HCT116 (cell line): ENCODE results near the gene ALOX5AP. TPM values are rescaled to one million over a fixed set of nuclear protein-coding genes. Genes with fewer than 3 reads are reported as not detected.

Experiments used
- ATAC-seq: fragments of 200-7000 bp; cut with Tn5 transposase; 2 replicates; pipeline ENCODE4 v1.9.1; 2020; ENCODE audit warnings: mild to moderate bottlenecking, moderate library complexity
- BruUV-seq: library from RNA; stranded (reverse); fragments of 400-500 nt; replicated peaks from 2 replicates; lab custom pipeline; 2021; lab: Mats Ljungman, UMichigan
- CTCF ChIA-PET: fragments of 300-600 bp; sonication (Branson Sonifier 250); formaldehyde crosslinking; loops from one replicate; lab custom pipeline; 2021; ENCODE audit warnings: antibody characterized with exemption; lab: Charles Lee
- POLR2A ChIA-PET: fragments of 300-600, 350-600 bp; sonication (Branson Sonifier 250); formaldehyde crosslinking; loops from one replicate; lab custom pipeline; 2021; ENCODE audit warnings: antibody characterized with exemption; lab: Charles Lee
- RAD21 ChIA-PET, 2 experiments: fragments of 300-600 bp; sonication (Branson Sonifier 250); formaldehyde crosslinking; loops; one replicate each; lab custom pipeline; 2023; ENCODE audit warnings: low total read pairs in 2 of 2; ENCODE audit not compliant: uncharacterized antibody in 2 of 2, unreplicated experiment in 2 of 2, low non-redundant PET in 1 of 2; lab: Charles Lee
- DNase-seq: peaks from one replicate; pipeline ENCODE4 v3.0.0-alpha.2; 2010; ENCODE audit warnings: low read depth, low spot score
- H2AFZ ChIP-seq: fragments of 200-600 bp; shearing (Covaris generic), sonication (generic); 2 replicates; pipeline ENCODE4 v1.6.1; 2017; ENCODE audit warnings: low read depth, mixed run types, mixed read lengths, antibody characterized with exemption, low read length; ENCODE audit not compliant: poor library complexity, severe bottlenecking
- H3K27ac ChIP-seq: 2 replicates; pipeline ENCODE4 v1.5.1; 2012; ENCODE audit warnings: low read depth, low read length
- H3K27me3 ChIP-seq: fragments of 200-600 bp; sonication (generic); 2 replicates; pipeline ENCODE4 v1.6.1; 2016; ENCODE audit warnings: mixed run types, low read length, mixed read lengths; ENCODE audit not compliant: insufficient read depth
- H3K36me3 ChIP-seq, 2 experiments: fragments of 200-500 bp in 1 of 2; fragments of 200-600 bp in 1 of 2; sonication (Bioruptor generic) in 1 of 2; sonication (generic) in 1 of 2; 2 replicates each; pipeline versions ENCODE4 v1.5.1 to v1.6.1; 2014 to 2016; ENCODE audit warnings: low read length in 2 of 2, inconsistent platforms in 1 of 2, mixed read lengths in 1 of 2, mixed run types in 1 of 2; ENCODE audit not compliant: insufficient read depth in 2 of 2, control insufficient read depth in 1 of 2
- H3K4me1 ChIP-seq, 2 experiments: fragments of 200-600 bp in 1 of 2; sonication (generic) in 1 of 2; 2 replicates each; pipeline versions ENCODE4 v1.5.1 to v1.6.1; 2012 to 2017; ENCODE audit warnings: low read length in 2 of 2, inconsistent platforms in 1 of 2, mild to moderate bottlenecking in 1 of 2, mixed read lengths in 1 of 2, mixed run types in 1 of 2, moderate library complexity in 1 of 2; ENCODE audit not compliant: insufficient read depth in 2 of 2, control insufficient read depth in 1 of 2
- H3K4me2 ChIP-seq: fragments of 200-600 bp; sonication (generic); 2 replicates; pipeline ENCODE4 v1.6.1; 2017; ENCODE audit warnings: mixed run types, low read length, mixed read lengths
- H3K4me3 ChIP-seq, 2 experiments: fragments of 200-600 bp in 1 of 2; sonication (generic) in 1 of 2; replicated peaks in 1 of 2; 2 replicates each; pipeline ENCODE4 v1.5.1; 2011 to 2016; ENCODE audit warnings: low read length in 2 of 2, control low read depth in 1 of 2, low read depth in 1 of 2, mild to moderate bottlenecking in 1 of 2, mixed read lengths in 1 of 2, mixed run types in 1 of 2
- H3K79me2 ChIP-seq: fragments of 200-600 bp; sonication (generic); 2 replicates; pipeline ENCODE4 v1.6.1; 2017; ENCODE audit warnings: mild to moderate bottlenecking, mixed run types, low read length, moderate library complexity, mixed read lengths; ENCODE audit not compliant: insufficient read depth
- H3K9ac ChIP-seq: fragments of 200-600 bp; sonication (generic); 2 replicates; pipeline ENCODE4 v1.6.1; 2016; ENCODE audit warnings: low read length, mixed read lengths
- H3K9me2 ChIP-seq: fragments of 200-600 bp; sonication (generic), shearing (Covaris generic); 2 replicates; pipeline ENCODE4 v1.6.1; 2017; ENCODE audit warnings: mixed run types, mild to moderate bottlenecking, moderate library complexity; ENCODE audit not compliant: insufficient read depth
- H3K9me3 ChIP-seq, 2 experiments: fragments of 200-500 bp in 1 of 2; fragments of 200-600 bp in 1 of 2; sonication (Bioruptor generic) in 1 of 2; sonication (generic) in 1 of 2; 2 replicates each; pipeline ENCODE4 v1.6.1; 2014 to 2017; ENCODE audit warnings: low read length in 2 of 2, mixed read lengths in 2 of 2, inconsistent platforms in 1 of 2, low read depth in 1 of 2, mild to moderate bottlenecking in 1 of 2, mixed run types in 1 of 2, moderate library complexity in 1 of 2; ENCODE audit not compliant: control insufficient read depth in 1 of 2, insufficient read depth in 1 of 2
- H4K20me1 ChIP-seq: fragments of 200-600 bp; sonication (generic), shearing (Covaris generic); 2 replicates; pipeline ENCODE4 v1.6.1; 2017; ENCODE audit warnings: mixed run types, mild to moderate bottlenecking, moderate library complexity; ENCODE audit not compliant: insufficient read depth
- CBX3 ChIP-seq: IDR thresholded peaks from 2 replicates; pipeline ENCODE4 v1.6.1; 2012; ENCODE audit warnings: low read depth
- CEBPB ChIP-seq: IDR thresholded peaks from 2 replicates; pipeline ENCODE4 v1.6.1; 2012; ENCODE audit warnings: low read depth
- EGR1 ChIP-seq: IDR thresholded peaks from 2 replicates; pipeline ENCODE4 v1.6.1; 2012; ENCODE audit warnings: low read depth
- ELF1 ChIP-seq: IDR thresholded peaks from 2 replicates; pipeline ENCODE4 v1.6.1; 2012; ENCODE audit warnings: low read depth, borderline replicate concordance
- EZH2phosphoT487 ChIP-seq: fragments of 200-600 bp; IDR thresholded peaks from 2 replicates; pipeline ENCODE4 v1.6.1; 2018; ENCODE audit warnings: antibody characterized with exemption, borderline replicate concordance
- FOSL1 ChIP-seq: IDR thresholded peaks from 2 replicates; pipeline ENCODE4 v1.6.1; 2012; ENCODE audit warnings: low read depth
- JUND ChIP-seq: IDR thresholded peaks from 2 replicates; pipeline ENCODE4 v1.6.1; 2012
- MAX ChIP-seq: IDR thresholded peaks from 2 replicates; pipeline ENCODE4 v1.6.1; 2012
- POLR2A ChIP-seq: IDR thresholded peaks from 2 replicates; pipeline ENCODE4 v1.7.0; 2011; ENCODE audit warnings: borderline replicate concordance; ENCODE audit not compliant: insufficient read depth, insufficient read length; ENCODE audit errors: extremely low read depth
- POLR2AphosphoS5 ChIP-seq: IDR thresholded peaks from 2 replicates; pipeline ENCODE4 v1.6.1; 2011; ENCODE audit warnings: mild to moderate bottlenecking, low read depth, low read length, moderate library complexity
- RAD21 ChIP-seq: IDR thresholded peaks from 2 replicates; pipeline ENCODE4 v1.6.1; 2012; ENCODE audit warnings: low read depth, mild to moderate bottlenecking
- REST ChIP-seq: IDR thresholded peaks from 2 replicates; pipeline ENCODE4 v1.6.1; 2012; ENCODE audit warnings: low read depth
- SP1 ChIP-seq: IDR thresholded peaks from 2 replicates; pipeline ENCODE4 v1.6.1; 2012; ENCODE audit warnings: low read depth
- SRF ChIP-seq: IDR thresholded peaks from 2 replicates; pipeline ENCODE4 v1.6.1; 2012; ENCODE audit warnings: low read depth
- TCF7L2 ChIP-seq: IDR thresholded peaks from 2 replicates; pipeline ENCODE4 v1.7.0; 2011; ENCODE audit warnings: borderline replicate concordance, inconsistent platforms; ENCODE audit not compliant: insufficient read depth, insufficient read length; ENCODE audit errors: extremely low read depth
- YY1 ChIP-seq: IDR thresholded peaks from 2 replicates; pipeline ENCODE4 v1.6.1; 2011; ENCODE audit warnings: low read length, low read depth, moderate library complexity, mild to moderate bottlenecking; ENCODE audit not compliant: insufficient replicate concordance; ENCODE audit errors: extremely low read depth
- ZFX ChIP-seq: fragments of 450-650 bp; IDR thresholded peaks from 2 replicates; pipeline ENCODE4 v1.6.1; 2017
- ZNF274 ChIP-seq: fragments of 200-500 bp; sonication (Bioruptor generic); IDR thresholded peaks from 2 replicates; pipeline ENCODE4 v1.6.1; 2014; ENCODE audit warnings: mild to moderate bottlenecking, low read depth, low read length, inconsistent platforms
- intact Hi-C: fragments of 100-400 bp; cut with micrococcal nuclease; formaldehyde crosslinking; loops from 2 replicates; pipeline ENCODE4 v1.10.0; 2022
- total RNA-seq: library from RNA; stranded (reverse); gene quantifications from one replicate; pipeline ENCODE4 v1.2.1, GENCODE V29; 2021; ENCODE audit not compliant: unreplicated experiment

Gene ALOX5AP
- total RNA-seq, 1 experiment from 2014 or later: not detected

- H4K20me1 ChIP-seq: no peaks in the 10 kb centered on the region; the same call in 1 of the 2 replicates
- H3K4me1 ChIP-seq: peaks cover 22 to 28% of the 10 kb centered on the region in 2 experiments
- no peak overlapping the region for H3K4me2 ChIP-seq
- no peaks in the 10 kb centered on the region for H3K79me2 ChIP-seq
- no peak overlapping the region for H2AFZ ChIP-seq
- H3K27ac ChIP-seq: no peak overlapping the region
- no peak overlapping the region for H3K4me3 ChIP-seq
- H3K9me2 ChIP-seq: no peaks in the 10 kb centered on the region
- RAD21 ChIA-PET: no interaction called here
- DNase-seq (no peak), ATAC-seq (no peak)
- peaks cover 55% of the 10 kb centered on the region for H3K27me3 ChIP-seq
- H3K36me3 ChIP-seq: no peaks in the 10 kb centered on the region
- BruUV-seq: no TSS peak
- CTCF ChIA-PET: no interaction called here
- TF ChIP-seq ZNF274 (no peak), POLR2AphosphoS5 (no peak), EGR1 (no peak), FOSL1 (no peak), RAD21 (no peak), TCF7L2 (no peak), MAX (no peak), POLR2A (no peak), ELF1 (no peak), ZFX (no peak), YY1 (no peak), REST (no peak), CBX3 (no peak), EZH2phosphoT487 (no peak), JUND (no peak), CEBPB (no peak), SP1 (no peak), SRF (no peak)
- H3K9ac ChIP-seq: no peak overlapping the region
- intact Hi-C loops: no loop called here
- no peaks in the 10 kb centered on the region for H3K9me3 ChIP-seq
- POLR2A ChIA-PET: no interaction called here
Measured at GRCh38 chr13:30738526-30739236, 3.3 kb downstream of the ALOX5AP start.
